HG03565 (cell line): ENCODE results near the gene FZD1.

Experiments used
- ATAC-seq: cut with Tn5 transposase; IDR thresholded peaks from one replicate; pipeline ENCODE4 v1.9.1; 2021; ENCODE audit warnings: mild to moderate bottlenecking, moderate library complexity; ENCODE audit not compliant: unreplicated experiment

FZD1 gene

DNA sequence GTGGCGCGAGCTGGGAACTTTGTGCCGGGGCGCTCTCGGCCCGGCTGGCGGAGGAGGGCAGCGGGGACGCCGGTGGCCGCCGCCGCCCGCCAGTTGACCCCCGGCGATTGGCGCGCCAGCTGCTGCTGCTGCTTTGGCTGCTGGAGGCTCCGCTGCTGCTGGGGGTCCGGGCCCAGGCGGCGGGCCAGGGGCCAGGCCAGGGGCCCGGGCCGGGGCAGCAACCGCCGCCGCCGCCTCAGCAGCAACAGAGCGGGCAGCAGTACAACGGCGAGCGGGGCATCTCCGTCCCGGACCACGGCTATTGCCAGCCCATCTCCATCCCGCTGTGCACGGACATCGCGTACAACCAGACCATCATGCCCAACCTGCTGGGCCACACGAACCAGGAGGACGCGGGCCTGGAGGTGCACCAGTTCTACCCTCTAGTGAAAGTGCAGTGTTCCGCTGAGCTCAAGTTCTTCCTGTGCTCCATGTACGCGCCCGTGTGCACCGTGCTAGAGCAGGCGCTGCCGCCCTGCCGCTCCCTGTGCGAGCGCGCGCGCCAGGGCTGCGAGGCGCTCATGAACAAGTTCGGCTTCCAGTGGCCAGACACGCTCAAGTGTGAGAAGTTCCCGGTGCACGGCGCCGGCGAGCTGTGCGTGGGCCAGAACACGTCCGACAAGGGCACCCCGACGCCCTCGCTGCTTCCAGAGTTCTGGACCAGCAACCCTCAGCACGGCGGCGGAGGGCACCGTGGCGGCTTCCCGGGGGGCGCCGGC is 870 bp downstream of the FZD1 start:
- ATAC-seq, result peak; percentile 23

DNA sequence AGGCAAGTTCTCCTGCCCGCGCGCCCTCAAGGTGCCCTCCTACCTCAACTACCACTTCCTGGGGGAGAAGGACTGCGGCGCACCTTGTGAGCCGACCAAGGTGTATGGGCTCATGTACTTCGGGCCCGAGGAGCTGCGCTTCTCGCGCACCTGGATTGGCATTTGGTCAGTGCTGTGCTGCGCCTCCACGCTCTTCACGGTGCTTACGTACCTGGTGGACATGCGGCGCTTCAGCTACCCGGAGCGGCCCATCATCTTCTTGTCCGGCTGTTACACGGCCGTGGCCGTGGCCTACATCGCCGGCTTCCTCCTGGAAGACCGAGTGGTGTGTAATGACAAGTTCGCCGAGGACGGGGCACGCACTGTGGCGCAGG is 1.4 kb downstream of the FZD1 start:
- no peak for ATAC-seq

DNA sequence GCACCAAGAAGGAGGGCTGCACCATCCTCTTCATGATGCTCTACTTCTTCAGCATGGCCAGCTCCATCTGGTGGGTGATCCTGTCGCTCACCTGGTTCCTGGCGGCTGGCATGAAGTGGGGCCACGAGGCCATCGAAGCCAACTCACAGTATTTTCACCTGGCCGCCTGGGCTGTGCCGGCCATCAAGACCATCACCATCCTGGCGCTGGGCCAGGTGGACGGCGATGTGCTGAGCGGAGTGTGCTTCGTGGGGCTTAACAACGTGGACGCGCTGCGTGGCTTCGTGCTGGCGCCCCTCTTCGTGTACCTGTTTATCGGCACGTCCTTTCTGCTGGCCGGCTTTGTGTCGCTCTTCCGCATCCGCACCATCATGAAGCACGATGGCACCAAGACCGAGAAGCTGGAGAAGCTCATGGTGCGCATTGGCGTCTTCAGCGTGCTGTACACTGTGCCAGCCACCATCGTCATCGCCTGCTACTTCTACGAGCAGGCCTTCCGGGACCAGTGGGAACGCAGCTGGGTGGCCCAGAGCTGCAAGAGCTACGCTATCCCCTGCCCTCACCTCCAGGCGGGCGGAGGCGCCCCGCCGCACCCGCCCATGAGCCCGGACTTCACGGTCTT is 1.9 kb downstream of the FZD1 start:
- no peak for ATAC-seq

DNA sequence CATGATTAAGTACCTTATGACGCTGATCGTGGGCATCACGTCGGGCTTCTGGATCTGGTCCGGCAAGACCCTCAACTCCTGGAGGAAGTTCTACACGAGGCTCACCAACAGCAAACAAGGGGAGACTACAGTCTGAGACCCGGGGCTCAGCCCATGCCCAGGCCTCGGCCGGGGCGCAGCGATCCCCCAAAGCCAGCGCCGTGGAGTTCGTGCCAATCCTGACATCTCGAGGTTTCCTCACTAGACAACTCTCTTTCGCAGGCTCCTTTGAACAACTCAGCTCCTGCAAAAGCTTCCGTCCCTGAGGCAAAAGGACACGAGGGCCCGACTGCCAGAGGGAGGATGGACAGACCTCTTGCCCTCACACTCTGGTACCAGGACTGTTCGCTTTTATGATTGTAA is 2.5 kb downstream of the FZD1 start:
- no peak for ATAC-seq

DNA sequence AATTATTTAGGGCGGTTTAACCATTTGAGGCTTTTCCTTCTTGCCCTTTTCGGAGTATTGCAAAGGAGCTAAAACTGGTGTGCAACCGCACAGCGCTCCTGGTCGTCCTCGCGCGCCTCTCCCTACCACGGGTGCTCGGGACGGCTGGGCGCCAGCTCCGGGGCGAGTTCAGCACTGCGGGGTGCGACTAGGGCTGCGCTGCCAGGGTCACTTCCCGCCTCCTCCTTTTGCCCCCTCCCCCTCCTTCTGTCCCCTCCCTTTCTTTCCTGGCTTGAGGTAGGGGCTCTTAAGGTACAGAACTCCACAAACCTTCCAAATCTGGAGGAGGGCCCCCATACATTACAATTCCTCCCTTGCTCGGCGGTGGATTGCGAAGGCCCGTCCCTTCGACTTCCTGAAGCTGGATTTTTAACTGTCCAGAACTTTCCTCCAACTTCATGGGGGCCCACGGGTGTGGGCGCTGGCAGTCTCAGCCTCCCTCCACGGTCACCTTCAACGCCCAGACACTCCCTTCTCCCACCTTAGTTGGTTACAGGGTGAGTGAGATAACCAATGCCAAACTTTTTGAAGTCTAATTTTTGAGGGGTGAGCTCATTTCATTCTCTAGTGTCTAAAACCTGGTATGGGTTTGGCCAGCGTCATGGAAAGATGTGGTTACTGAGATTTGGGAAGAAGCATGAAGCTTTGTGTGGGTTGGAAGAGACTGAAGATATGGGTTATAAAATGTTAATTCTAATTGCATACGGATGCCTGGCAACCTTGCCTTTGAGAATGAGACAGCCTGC is 3.1 kb downstream of the FZD1 start:
- no peak for ATAC-seq

DNA sequence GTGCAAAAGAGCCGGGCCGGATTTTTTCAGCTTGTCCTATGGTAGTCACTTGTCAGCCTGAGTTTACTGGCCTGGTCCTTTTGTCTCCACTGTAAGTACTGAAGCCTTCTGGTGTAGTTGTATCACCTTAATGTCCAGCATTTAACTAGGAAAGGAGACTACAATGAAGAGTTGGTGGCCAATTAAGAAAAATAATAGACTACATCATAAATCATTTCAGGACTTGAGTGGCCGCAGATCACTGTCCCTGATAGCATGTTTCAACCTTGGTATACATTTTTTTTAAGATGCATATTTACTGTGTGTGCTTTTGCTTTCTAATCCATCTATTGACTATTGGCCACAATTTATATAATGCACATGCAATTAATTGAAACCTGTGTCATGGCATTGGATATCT is 6.1 kb downstream of the FZD1 start:
- ATAC-seq, result no peak

DNA sequence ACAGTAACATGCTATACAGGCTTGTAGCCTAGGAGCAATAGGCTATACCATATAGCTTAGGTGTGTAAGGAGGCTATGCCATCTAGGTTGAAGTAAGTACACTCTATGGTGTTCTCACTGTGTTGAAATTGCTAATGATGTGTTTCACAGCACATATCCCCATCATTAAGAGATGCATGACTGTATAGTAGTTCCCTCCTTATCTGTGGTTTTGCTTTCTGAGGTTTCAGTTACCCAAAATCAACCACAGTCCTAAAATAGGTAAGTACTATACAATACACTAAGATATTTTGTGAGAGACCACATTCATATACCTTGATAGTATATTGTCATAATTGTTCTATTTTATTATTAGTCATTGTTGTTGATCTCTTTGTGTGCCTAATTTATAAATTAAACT is 12.7 kb downstream of the FZD1 start:
- ATAC-seq, result peak; percentile 97

DNA sequence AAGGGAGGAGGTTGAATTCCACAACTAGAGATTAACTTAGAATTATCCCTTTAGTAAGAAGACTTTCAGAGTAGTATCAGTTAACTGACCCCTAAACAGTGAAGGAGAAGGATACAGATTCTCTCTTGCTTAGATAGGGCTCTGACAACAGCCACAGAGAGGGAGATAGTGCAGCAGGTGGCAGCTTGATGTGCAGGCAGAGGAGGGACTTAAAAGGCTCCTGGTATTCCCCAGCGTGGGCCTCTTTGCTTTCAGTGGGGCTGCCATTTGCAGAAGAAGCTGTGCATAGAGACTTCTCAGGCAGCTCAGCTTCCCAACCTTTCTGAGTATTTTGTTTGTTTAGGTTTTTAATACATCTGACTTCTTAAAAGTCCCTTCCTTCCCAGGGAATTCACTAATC is 16.0 kb downstream of the FZD1 start:
- no peak for ATAC-seq

DNA sequence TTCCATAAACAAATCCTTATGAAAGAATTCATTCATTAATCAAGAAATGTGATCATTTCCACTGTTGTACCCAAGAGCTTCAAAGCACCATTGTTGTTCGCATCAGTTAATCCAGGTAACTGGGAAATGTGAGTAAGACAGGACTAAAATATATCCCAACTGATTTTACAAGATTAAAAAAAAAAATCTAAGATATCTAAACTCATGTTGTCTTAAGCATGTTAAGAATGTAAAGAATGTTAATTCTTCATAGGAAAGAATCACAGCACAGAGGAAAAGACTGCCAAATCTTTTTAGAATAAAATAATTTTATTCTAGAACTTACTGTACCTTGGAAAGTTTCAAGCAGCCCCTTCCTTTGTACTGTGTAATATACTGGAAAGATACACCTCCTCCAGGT is 16.4 kb downstream of the FZD1 start:
- ATAC-seq, result no peak

DNA sequence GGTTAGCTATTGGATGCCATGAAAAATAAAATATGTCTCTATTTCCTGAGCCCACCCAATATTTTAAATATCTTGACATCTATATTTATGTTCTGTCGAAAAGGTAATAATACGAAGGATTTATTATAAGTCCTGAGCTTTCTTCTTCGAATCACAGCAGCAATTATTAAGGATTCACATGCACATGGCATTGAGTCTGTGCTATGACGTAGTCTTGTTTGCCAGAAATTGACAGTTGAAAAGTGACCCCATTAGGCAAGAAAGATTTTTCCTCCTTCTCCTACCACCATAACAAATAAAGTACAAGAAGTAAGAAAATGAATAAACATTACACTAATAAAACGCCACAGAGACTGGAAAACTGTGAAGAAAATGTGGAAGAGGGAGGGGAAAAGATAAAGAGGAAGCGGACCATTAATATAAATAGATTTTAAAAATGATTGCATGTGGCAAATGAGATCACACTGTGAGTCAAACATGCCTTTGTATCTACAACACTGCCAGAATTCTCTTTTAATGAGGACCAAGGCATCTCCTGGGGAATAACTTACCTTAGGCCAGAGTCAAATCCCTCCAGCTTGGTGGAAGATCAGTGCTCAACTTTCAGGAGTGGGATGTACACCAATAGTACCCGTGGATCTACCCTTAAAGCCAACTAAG is 21.6 kb downstream of the FZD1 start:
- ATAC-seq, result no peak

DNA sequence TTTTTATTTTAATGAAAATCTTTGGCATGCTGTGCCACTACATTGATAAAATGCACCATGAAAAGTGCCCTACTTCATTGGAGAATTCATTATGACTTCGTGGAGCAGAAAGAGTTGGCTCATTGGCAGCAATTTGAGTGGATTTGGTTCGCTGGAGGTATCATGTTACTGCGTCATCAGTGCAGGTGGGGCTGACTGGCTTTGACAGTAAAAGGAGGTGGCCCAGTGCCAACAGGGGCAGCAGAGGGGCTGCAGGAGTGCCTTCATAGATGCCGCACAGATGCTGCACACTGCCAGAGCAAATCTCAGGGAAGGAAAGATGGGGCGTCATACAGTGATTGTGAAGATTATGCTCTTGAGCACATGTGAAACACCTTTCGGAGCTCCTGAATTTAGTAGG is 22.2 kb downstream of the FZD1 start:
- ATAC-seq, result no peak

DNA sequence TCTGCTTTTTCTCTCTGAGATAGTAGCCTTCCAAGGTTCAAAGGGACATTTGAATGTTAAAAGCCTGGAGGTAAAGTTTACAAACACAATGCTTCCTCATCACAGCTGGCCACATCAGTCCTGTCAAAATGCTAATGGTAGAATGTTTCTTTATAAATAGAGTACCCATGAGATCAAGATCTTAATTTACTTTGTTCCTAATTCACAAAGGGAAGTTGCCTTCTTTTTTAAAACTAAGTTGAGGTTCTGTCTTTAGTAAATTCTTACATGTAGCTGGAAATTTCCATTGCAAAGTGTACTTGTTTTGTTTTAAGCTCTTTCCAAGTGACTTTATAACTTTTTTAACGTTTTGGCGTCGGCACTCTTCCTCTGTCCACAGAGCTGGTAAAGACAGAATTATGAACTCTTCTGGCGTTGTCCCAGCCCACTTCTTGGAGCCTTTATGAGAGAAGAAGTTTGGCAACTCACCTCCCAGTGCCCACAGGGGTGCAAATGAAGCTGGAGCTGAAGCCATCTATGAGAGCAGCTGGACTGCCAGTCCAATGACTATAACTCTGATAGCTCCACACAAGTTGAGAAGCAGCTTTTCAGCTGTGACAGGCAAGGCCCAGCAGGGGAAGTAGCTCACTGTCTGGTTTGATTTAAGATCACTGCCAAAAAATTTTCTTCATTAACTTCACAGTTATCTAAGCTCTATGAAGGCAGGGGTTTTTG is 23.3 kb downstream of the FZD1 start:
- ATAC-seq, result no peak

DNA sequence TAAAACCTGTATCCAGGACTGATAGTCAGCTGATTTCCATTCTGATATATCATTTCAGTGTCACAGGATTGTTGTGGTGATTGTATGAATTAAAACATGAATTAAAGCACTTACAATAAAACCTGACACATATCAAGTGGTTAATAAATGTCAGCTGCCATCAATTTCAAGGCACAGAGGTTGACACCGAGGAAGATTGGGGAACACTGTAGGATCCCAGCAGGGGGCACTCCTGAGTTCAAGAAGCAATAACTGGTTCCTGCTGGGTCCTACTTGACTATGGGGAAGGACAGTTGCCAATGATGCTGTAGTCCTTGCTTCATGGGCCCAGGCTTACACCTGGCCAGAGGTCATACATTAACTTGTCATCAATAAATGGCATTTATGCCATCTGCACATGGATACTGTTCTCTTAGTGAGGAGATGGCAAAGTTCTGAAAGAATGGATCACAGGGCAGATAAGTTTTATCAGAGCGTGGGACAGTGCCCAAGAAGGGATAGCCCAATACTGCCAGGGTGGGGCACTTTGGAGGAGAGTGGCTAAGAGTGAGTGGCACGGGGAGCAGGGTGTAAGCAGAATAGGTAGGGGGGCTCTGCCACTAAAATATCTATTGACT is 24.1 kb downstream of the FZD1 start:
- peak; percentile 51 for ATAC-seq

DNA sequence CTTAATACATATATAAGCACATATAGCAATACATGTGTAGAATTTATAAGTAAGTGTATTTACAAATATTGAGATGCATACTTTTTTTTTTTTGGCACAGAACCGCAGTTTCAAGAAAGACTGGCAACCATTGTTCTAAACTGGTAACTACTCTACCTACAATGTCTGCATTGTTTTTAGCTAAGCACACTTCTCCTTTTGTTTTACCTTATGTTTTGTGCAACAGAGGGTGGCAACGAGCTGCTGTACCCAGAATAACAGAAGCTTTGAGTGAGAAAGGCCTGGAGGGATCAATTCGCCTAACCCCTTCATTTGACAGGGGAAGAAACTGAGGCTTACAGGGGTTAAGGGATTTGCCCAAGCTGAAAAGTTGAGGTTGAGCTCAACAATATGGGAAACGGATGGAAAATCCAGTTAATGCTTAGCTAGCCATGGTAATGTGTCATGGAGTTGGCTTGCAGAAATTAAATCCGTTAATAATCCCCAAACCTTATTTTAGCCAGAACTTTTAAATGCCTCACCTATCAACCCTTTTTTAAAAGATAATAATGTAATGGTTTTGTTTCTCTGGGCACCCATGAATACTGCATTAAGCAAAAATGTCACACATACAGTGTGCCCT is 25.5 kb downstream of the FZD1 start:
- no peak for ATAC-seq

DNA sequence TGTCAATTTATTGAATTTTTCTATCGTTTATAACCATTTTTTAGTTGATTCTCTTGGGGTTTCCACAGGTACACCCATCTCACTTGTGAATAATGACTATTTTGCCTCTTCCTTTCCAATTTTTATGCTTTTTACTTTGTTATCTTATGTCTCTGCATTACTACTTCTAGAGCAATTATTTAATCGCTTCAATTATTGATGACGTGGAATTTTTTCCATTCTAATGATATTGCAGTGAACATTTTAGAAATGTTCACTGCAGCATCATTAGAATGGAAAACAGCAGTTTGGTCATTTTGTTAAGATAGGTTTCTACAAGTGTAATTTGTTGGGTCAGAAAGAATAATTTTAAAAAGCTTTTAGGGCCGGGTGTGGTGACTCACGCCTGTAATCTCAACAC is 27.1 kb downstream of the FZD1 start:
- no peak for ATAC-seq

DNA sequence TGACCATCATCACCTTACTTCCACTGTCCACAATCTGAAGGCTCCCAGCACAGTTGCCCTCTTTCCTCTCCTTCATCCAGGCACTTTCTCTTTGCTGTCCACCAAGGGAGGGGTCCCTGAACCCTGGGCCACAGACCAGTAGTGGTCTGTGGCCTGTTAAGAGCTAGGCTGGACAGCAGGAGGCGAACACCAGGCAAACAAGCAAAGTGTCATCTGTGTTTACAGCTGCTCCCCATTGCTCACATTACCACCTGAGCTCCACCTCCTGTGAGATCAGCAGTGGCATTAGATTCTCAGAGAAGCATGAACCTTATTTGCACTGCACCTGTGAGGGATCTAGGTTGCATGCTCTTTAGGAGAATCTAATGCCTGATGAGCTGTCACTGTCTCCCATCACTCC is 27.7 kb downstream of the FZD1 start:
- ATAC-seq, result no peak

DNA sequence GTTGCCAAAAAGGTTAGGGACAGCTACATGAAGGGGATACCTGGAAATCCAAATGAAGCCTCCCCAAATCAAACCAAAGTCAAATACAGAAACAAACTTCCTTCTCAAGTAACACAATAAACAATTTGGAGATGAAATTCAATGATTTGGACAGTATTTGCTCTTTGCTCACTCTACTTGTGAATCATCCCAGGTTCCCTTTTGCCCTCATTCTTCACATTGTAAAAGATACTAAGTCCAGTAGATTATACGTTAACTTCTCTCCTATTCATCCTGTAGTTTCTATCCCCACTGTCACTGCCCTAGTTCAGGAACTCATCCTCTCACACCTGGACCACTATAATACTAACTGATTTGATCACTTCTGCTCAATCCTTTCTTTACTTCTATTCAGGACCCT is 28.3 kb downstream of the FZD1 start:
- ATAC-seq, result no peak

DNA sequence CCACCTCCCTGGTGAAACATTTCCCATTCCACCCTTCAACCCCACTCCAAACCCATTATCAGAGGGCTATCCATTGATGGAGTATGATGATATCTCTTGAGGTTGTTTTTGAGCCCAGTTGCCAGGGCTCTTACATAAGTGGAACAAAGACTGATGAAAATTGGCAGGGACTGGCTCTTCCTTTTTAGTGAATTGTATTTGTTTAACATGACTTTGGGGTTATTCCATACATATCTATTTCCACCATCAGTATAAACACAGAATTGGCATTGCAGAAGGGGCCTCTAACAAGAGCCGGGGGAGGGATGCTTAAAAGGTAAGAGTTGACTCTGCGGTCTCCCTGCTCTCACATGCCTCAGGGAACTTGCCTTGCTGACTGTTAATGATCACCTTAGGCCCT is 28.9 kb downstream of the FZD1 start:
- no peak for ATAC-seq

DNA sequence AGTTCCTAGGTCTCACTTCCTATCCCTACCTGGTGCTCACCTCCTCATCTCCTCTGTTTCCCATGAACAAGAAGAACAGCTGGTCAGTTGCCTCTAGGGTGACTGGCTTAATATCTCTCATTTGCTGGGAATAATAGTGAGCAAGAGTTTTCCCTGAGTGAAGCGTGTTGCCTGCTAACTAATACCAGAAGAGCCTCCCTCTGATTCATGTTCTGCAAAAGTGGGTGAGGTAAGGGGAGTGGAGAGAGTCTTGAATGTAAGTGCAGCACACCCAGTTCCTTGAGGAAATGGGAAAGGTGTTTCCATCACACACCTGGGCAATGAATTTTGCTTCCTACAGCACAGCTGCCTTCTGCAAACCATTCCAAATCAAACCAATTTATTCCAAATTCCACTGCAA is 29.6 kb downstream of the FZD1 start:
- ATAC-seq, result no peak

DNA sequence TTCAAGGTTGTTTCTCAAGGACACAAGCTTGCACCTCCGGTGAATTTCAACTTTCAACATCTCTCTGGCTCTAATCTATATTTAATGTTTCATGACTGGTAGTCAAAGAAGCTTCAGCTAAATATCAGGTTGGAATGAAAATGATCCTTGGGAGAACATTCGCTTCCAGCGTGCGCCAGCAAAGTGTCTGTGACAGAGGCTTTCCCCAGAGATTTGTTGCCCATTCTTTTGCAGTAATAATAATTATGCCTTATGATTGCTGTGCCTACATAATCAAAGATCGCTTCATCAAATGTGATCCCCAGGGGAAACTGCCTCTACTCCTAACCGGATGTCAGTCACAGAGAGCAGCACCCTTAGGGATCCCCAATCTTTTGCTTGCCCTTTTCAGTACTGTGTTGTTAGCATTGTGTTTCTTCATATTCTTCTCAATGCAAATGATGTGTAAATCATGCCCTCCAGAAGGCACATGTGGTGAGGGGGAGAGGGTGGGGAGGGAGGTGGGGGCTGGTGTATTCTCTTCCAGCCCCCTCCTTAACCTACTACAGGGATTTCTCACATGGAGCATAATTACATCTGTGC is 30.5 kb downstream of the FZD1 start:
- no peak for ATAC-seq
